WTC11 (cell line): ENCODE data around the gene GRM7. TPM values are rescaled to one million over a fixed set of nuclear protein-coding genes. Genes with fewer than 3 reads are reported as not detected.

Experiments
- ATAC-seq: fragments of 200-7000 bp; cut with Tn5 transposase; 2 replicates; pipeline ENCODE4 v1.10.0; 2021; ENCODE audit warnings: mild to moderate bottlenecking, moderate library complexity
- CTCF ChIA-PET: fragments of 300-600 bp; sonication (Branson Sonifier 250); formaldehyde crosslinking; loops from one replicate; lab custom pipeline; 2021; ENCODE audit warnings: antibody characterized with exemption; lab: Charles Lee
- POLR2A ChIA-PET: fragments of 350-600 bp; sonication (Branson Sonifier 250); formaldehyde crosslinking; loops from one replicate; lab custom pipeline; 2021; ENCODE audit warnings: antibody characterized with exemption; lab: Charles Lee
- DNase-seq: peaks from one replicate; pipeline ENCODE4 v3.0.0; 2021; ENCODE audit warnings: low spot score
- H3K27ac Mint-ChIP-seq: 2 replicates; pipeline ENCODE4 v1.8.0; 2021; ENCODE audit warnings: mixed read lengths
- H3K27me3 Mint-ChIP-seq: 2 replicates; pipeline ENCODE4 v1.8.0; 2021; ENCODE audit warnings: low read depth, mild to moderate bottlenecking, moderate library complexity, mixed read lengths
- H3K36me3 Mint-ChIP-seq: 2 replicates; pipeline ENCODE4 v1.8.0; 2021; ENCODE audit warnings: mixed read lengths
- H3K4me1 Mint-ChIP-seq: 2 replicates; pipeline ENCODE4 v1.8.0; 2022; ENCODE audit warnings: mixed read lengths
- H3K4me3 Mint-ChIP-seq: 2 replicates; pipeline ENCODE4 v1.8.0; 2021; ENCODE audit warnings: mild to moderate bottlenecking, moderate library complexity, mixed read lengths
- H3K9me3 Mint-ChIP-seq: 2 replicates; pipeline ENCODE4 v1.8.0; 2021; ENCODE audit warnings: mixed read lengths
- AFF4 ChIP-seq: sonication (generic); formaldehyde crosslinking; IDR thresholded peaks from 2 replicates; pipeline ENCODE4 v1.8.1; 2023; ENCODE audit warnings: mild to moderate bottlenecking, missing genetic modification reagents, borderline replicate concordance
- CREB1 ChIP-seq: sonication (generic); formaldehyde crosslinking; IDR thresholded peaks from 2 replicates; pipeline ENCODE4 v1.8.0; 2023; ENCODE audit warnings: mild to moderate bottlenecking, missing genetic modification reagents
- E2F5 ChIP-seq: sonication (generic); formaldehyde crosslinking; IDR thresholded peaks from 2 replicates; pipeline ENCODE4 v1.8.1; 2022; ENCODE audit warnings: mild to moderate bottlenecking, moderate library complexity, missing genetic modification reagents
- ERG ChIP-seq: fragments of 250-450 bp; sonication (Bioruptor Pico); IDR thresholded peaks from 2 replicates; pipeline ENCODE4 v1.8.0; 2021; ENCODE audit warnings: mild to moderate bottlenecking
- FOXP1 ChIP-seq: sonication (generic); formaldehyde crosslinking; IDR thresholded peaks from 2 replicates; pipeline ENCODE4 v1.8.0; 2022; ENCODE audit warnings: missing genetic modification reagents, mild to moderate bottlenecking, moderate library complexity, borderline replicate concordance
- IRF2 ChIP-seq: sonication (generic); formaldehyde crosslinking; IDR thresholded peaks from 2 replicates; pipeline ENCODE4 v1.8.0; 2022; ENCODE audit warnings: low read depth, missing genetic modification reagents, borderline replicate concordance
- KAT7 ChIP-seq: sonication (generic); formaldehyde crosslinking; IDR thresholded peaks from 2 replicates; pipeline ENCODE4 v1.8.1; 2023; ENCODE audit warnings: missing genetic modification reagents, mild to moderate bottlenecking, borderline replicate concordance
- MXD4 ChIP-seq: fragments of 250-450 bp; sonication (Bioruptor Pico); IDR thresholded peaks from 2 replicates; pipeline ENCODE4 v1.8.0; 2021; ENCODE audit warnings: mild to moderate bottlenecking, moderate library complexity, borderline replicate concordance
- NFE2L1 ChIP-seq: sonication (generic); formaldehyde crosslinking; IDR thresholded peaks from 2 replicates; pipeline ENCODE4 v1.8.1; 2023; ENCODE audit warnings: missing genetic modification reagents
- NR2C2 ChIP-seq: sonication (generic); formaldehyde crosslinking; IDR thresholded peaks from 2 replicates; pipeline ENCODE4 v1.8.0; 2022; ENCODE audit warnings: mild to moderate bottlenecking, missing genetic modification reagents
- PRRX2 ChIP-seq: fragments of 250-450 bp; sonication (Bioruptor Pico); IDR thresholded peaks from 2 replicates; pipeline ENCODE4 v1.8.0; 2021; ENCODE audit warnings: mild to moderate bottlenecking
- RORB ChIP-seq: fragments of 250-450 bp; sonication (Bioruptor Pico); IDR thresholded peaks from 2 replicates; pipeline ENCODE4 v1.9.0; 2021; ENCODE audit warnings: mild to moderate bottlenecking
- TEAD1 ChIP-seq: sonication (generic); formaldehyde crosslinking; IDR thresholded peaks from 2 replicates; pipeline ENCODE4 v1.8.0; 2022; ENCODE audit warnings: mild to moderate bottlenecking, missing genetic modification reagents
- TEAD4 ChIP-seq: sonication (generic); formaldehyde crosslinking; IDR thresholded peaks from 2 replicates; pipeline ENCODE4 v1.8.0; 2022; ENCODE audit warnings: mild to moderate bottlenecking, missing genetic modification reagents
- ZNF317 ChIP-seq: sonication (generic); formaldehyde crosslinking; IDR thresholded peaks from 2 replicates; pipeline ENCODE4 v1.8.1; 2023; ENCODE audit warnings: low read depth, mild to moderate bottlenecking, moderate library complexity, missing genetic modification reagents, borderline replicate concordance
- ZNF423 ChIP-seq: fragments of 250-450 bp; sonication (Bioruptor Pico); IDR thresholded peaks from 2 replicates; pipeline ENCODE4 v2.1.2; 2022; ENCODE audit warnings: mild to moderate bottlenecking, moderate library complexity
- total RNA-seq: library from RNA; stranded (reverse); gene quantifications from 3 replicates; pipeline ENCODE4 v1.2.3, GENCODE V29; 2021
- TF ChIP-seq, protein P1 (sequence below): sonication (generic); formaldehyde crosslinking; IDR thresholded peaks from 2 replicates; pipeline ENCODE4 v1.8.0; 2023; ENCODE audit warnings: missing genetic modification reagents, mild to moderate bottlenecking, borderline replicate concordance
- TF ChIP-seq, protein P2 (sequence below): sonication (generic); formaldehyde crosslinking; IDR thresholded peaks from 2 replicates; pipeline ENCODE4 v1.8.0; 2023; ENCODE audit warnings: mild to moderate bottlenecking, missing genetic modification reagents

The GRM7 gene
- total RNA-seq, 1 experiment from 2014 or later = 0.42 TPM

- TF ChIP-seq, protein P1, sequence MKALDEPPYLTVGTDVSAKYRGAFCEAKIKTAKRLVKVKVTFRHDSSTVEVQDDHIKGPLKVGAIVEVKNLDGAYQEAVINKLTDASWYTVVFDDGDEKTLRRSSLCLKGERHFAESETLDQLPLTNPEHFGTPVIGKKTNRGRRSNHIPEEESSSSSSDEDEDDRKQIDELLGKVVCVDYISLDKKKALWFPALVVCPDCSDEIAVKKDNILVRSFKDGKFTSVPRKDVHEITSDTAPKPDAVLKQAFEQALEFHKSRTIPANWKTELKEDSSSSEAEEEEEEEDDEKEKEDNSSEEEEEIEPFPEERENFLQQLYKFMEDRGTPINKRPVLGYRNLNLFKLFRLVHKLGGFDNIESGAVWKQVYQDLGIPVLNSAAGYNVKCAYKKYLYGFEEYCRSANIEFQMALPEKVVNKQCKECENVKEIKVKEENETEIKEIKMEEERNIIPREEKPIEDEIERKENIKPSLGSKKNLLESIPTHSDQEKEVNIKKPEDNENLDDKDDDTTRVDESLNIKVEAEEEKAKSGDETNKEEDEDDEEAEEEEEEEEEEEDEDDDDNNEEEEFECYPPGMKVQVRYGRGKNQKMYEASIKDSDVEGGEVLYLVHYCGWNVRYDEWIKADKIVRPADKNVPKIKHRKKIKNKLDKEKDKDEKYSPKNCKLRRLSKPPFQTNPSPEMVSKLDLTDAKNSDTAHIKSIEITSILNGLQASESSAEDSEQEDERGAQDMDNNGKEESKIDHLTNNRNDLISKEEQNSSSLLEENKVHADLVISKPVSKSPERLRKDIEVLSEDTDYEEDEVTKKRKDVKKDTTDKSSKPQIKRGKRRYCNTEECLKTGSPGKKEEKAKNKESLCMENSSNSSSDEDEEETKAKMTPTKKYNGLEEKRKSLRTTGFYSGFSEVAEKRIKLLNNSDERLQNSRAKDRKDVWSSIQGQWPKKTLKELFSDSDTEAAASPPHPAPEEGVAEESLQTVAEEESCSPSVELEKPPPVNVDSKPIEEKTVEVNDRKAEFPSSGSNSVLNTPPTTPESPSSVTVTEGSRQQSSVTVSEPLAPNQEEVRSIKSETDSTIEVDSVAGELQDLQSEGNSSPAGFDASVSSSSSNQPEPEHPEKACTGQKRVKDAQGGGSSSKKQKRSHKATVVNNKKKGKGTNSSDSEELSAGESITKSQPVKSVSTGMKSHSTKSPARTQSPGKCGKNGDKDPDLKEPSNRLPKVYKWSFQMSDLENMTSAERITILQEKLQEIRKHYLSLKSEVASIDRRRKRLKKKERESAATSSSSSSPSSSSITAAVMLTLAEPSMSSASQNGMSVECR = no peak
- TF ChIP-seq ERG (CRISPR knock-in tag) = no peak
These were observed 17.8 kb downstream of the GRM7 start (continued) for GRCh38 chr3:6878731-6879130.

DNA sequence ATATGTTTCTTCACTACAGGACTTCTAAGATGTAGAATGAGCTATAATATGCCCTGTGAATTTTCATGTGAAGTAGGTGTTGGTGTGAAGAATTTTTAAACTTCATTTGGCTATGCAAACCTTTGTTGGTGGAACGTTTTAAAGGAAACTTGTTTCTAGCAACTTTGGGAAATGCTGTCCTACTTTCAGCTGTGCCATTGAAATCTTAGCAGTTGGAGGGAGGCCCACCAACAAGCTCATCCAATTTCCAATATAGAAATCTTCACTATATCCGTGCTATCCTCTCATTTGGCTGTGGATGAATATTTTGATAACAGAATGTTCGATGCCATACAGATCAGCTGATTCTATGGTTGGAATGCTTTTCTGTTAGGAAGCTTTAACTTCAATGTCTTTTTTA, 51.3 kb downstream of the GRM7 start:
- ATAC-seq = no peak
- TF ChIP-seq NFE2L1 (CRISPR knock-in tag) (no peak), CREB1 (CRISPR knock-in tag) (no peak), E2F5 (CRISPR knock-in tag) (no peak), MXD4 (no peak), ZNF423 (no peak), TEAD4 (CRISPR knock-in tag) (no peak)
- TF ChIP-seq, all 79 proteins: peak for 0
- DNase-seq = no peak
- no peak overlapping the region for H3K27ac Mint-ChIP-seq
- H3K9me3 Mint-ChIP-seq = peaks cover 44% of the 10 kb centered on the region
- H3K27me3 Mint-ChIP-seq = no peaks in the 10 kb centered on the region
- ChIA-PET POLR2A (no interaction called here), CTCF (no interaction called here)
- peaks cover 3% of the 10 kb centered on the region for H3K36me3 Mint-ChIP-seq
- H3K4me1 Mint-ChIP-seq = no peaks in the 10 kb centered on the region
- H3K4me3 Mint-ChIP-seq = no peak overlapping the region

DNA sequence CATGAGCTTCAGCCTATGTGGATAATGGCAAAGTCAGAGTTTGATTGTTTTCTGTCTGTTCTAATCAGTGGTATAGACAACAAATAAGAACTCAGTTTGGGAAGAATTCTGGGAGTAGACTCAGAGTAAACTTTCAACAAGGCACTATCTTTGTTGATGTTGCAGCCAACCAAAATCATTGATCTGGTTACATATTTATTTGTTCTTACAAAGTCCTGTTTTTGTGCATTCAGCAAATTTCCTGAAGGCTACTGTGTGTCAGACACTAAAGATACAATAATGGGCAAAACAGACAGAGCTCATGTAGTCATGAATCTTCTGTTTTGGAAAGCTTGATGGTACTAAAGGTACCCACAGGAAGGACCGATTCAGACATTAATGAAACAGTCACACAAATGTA, 55.0 kb downstream of the GRM7 start:
- no peak for TF ChIP-seq PRRX2
- no peak for TF ChIP-seq NR2C2 (CRISPR knock-in tag)
- no peak for TF ChIP-seq ZNF317 (CRISPR knock-in tag)
- TF ChIP-seq FOXP1 = no peak
- TF ChIP-seq IRF2 (CRISPR knock-in tag) = no peak
- TF ChIP-seq RORB (CRISPR knock-in tag) = no peak
- no peak for TF ChIP-seq KAT7 (CRISPR knock-in tag)
- TF ChIP-seq, protein P2, sequence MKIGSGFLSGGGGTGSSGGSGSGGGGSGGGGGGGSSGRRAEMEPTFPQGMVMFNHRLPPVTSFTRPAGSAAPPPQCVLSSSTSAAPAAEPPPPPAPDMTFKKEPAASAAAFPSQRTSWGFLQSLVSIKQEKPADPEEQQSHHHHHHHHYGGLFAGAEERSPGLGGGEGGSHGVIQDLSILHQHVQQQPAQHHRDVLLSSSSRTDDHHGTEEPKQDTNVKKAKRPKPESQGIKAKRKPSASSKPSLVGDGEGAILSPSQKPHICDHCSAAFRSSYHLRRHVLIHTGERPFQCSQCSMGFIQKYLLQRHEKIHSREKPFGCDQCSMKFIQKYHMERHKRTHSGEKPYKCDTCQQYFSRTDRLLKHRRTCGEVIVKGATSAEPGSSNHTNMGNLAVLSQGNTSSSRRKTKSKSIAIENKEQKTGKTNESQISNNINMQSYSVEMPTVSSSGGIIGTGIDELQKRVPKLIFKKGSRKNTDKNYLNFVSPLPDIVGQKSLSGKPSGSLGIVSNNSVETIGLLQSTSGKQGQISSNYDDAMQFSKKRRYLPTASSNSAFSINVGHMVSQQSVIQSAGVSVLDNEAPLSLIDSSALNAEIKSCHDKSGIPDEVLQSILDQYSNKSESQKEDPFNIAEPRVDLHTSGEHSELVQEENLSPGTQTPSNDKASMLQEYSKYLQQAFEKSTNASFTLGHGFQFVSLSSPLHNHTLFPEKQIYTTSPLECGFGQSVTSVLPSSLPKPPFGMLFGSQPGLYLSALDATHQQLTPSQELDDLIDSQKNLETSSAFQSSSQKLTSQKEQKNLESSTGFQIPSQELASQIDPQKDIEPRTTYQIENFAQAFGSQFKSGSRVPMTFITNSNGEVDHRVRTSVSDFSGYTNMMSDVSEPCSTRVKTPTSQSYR (CRISPR knock-in tag) = no peak
- no peak for TF ChIP-seq TEAD1 (CRISPR knock-in tag)
- TF ChIP-seq AFF4 (CRISPR knock-in tag) = no peak
- H3K27ac Mint-ChIP-seq = no peak overlapping the region
- ATAC-seq (no peak), DNase-seq (no peak)
- no peaks in the 10 kb centered on the region for H3K4me1 Mint-ChIP-seq
- no peaks in the 10 kb centered on the region for H3K27me3 Mint-ChIP-seq
- ChIA-PET CTCF (no interaction called here), POLR2A (no interaction called here)
- no peak overlapping the region for H3K4me3 Mint-ChIP-seq
- peaks cover 20% of the 10 kb centered on the region for H3K9me3 Mint-ChIP-seq
- H3K36me3 Mint-ChIP-seq = peaks cover 5% of the 10 kb centered on the region; the same call in 1 of the 2 replicates
